Esophagus muscularis mucosa (tissue), 4 donors: ENCODE data around the gene FFAR2. TPM values are rescaled to one million over a fixed set of nuclear protein-coding genes. Genes with fewer than 3 reads are reported as not detected.

Experiments used
- DNase-seq: peaks from one replicate; pipeline ENCODE4 v3.0.0-alpha.2; 2017; ENCODE audit errors: extremely low spot score
- H3K27ac ChIP-seq, 4 donors: fragments of 200-600 bp; sonication (generic); replicated peaks in 1 of 4; 1 replicate in 3 of 4; 2 replicates in 1 of 4; pipeline ENCODE4 v1.5.1; 2016 to 2019; ENCODE audit warnings: mild to moderate bottlenecking in 1 of 4
- H3K27me3 ChIP-seq, 4 donors: fragments of 200-600 bp; sonication (generic); one replicate each; pipeline versions ENCODE4 v1.5.1 to v1.6.0; 2016 to 2019
- H3K36me3 ChIP-seq, 4 donors: fragments of 200-600 bp; sonication (generic); one replicate each; pipeline ENCODE4 v1.5.1; 2016 to 2019
- H3K4me1 ChIP-seq, 4 donors: fragments of 200-600 bp; sonication (generic); one replicate each; pipeline ENCODE4 v1.5.1; 2016 to 2019
- H3K4me3 ChIP-seq, 4 donors: fragments of 200-600 bp; sonication (generic); 1 replicate in 2 of 4; 2 replicates in 2 of 4; pipeline ENCODE4 v1.5.1; 2016 to 2019; ENCODE audit warnings: mild to moderate bottlenecking in 4 of 4, moderate library complexity in 1 of 4
- H3K9me3 ChIP-seq, 4 donors: fragments of 200-600 bp; sonication (generic); 1 replicate in 3 of 4; 2 replicates in 1 of 4; pipeline ENCODE4 v1.5.1; 2016 to 2019
- EP300 ChIP-seq: sonication (generic); formaldehyde crosslinking; IDR thresholded peaks from one replicate; pipeline ENCODE4 v1.6.1; 2017; ENCODE audit warnings: antibody characterized with exemption
- POLR2A ChIP-seq: fragments of 450-650 bp; IDR thresholded peaks from one replicate; pipeline ENCODE4 v1.6.1; 2017; ENCODE audit warnings: antibody characterized with exemption, moderate library complexity, mild to moderate bottlenecking, low read depth
- POLR2AphosphoS5 ChIP-seq, 2 donors: sonication (generic); formaldehyde crosslinking; IDR thresholded peaks; one replicate each; pipeline ENCODE4 v1.6.1; 2017; ENCODE audit warnings: antibody characterized with exemption in 2 of 2
- WGBS: methylation state at CpG from one replicate; pipeline ENCODE4 v1.1.5; 2018; 5-methylcytosine and 5-hydroxymethylcytosine counted together
- intact Hi-C: fragments of 100-400 bp; cut with DNase I; formaldehyde crosslinking; loops from one replicate; pipeline ENCODE4 v1.15.1; 2023
- small RNA-seq, 3 donors: library from RNA; depleted of rRNA; stranded (forward); fragments of <200 nt; gene quantifications; one replicate each; pipeline ENCODE3, GENCODE V24; 2016
- total RNA-seq, 4 donors: library from RNA; depleted of rRNA; stranded (reverse); fragments of >200 nt; gene quantifications; one replicate each; pipeline versions ENCODE4 v1.1.0 to v1.2.1, GENCODE V29; 2016
- TF ChIP-seq, protein P1 (sequence below), 3 experiments: fragments of 200-600 bp in 2 of 3; fragments of 450-650 bp in 1 of 3; sonication (generic) in 2 of 3; IDR thresholded peaks; one replicate each; pipeline ENCODE4 v1.5.1; 2017 to 2019; ENCODE audit warnings: antibody characterized with exemption in 3 of 3, mild to moderate bottlenecking in 2 of 3, moderate library complexity in 1 of 3

Gene FFAR2
- total RNA-seq, 4 donors from 2014 or later: 1.7 TPM; not detected in 3

DNA sequence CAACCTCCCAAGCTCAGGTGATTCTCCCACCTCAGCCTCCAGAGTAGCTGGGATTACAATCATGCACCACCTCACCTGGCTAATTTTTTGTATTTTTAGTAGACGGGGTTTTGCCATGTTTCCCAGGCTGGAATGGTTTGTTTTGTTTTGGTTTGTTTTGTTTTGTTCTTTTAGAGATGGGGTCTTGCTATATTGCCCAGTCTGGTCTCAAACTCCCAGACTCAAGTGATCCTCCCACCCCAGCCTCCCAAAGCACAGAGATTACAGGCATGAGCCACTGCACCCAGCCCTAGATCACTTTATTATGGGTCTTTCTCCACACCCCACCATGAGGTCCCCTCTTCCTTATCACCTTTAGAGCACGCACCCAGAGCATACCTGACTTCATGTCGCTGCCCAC, 50.2 kb downstream of the FFAR2 start:
- Histone ChIP-seq H3K4me3 (no peak overlapping the region), H3K36me3 (no peaks in the 10 kb centered on the region), H3K27me3 (peaks cover 0 to 45% (median 0%) of the 10 kb centered on the region in 4 donors), H3K4me1 (peaks cover 6 to 9% (median 7%) of the 10 kb centered on the region in 4 donors), H3K9me3 (no peaks in the 10 kb centered on the region), H3K27ac (no peak overlapping the region)
- intact Hi-C loops: loop anchor here (5.0 kb wide), 1 partner anchor 226 kb away; no protein-coding TSS in a partner anchor
- TF ChIP-seq, protein P1, sequence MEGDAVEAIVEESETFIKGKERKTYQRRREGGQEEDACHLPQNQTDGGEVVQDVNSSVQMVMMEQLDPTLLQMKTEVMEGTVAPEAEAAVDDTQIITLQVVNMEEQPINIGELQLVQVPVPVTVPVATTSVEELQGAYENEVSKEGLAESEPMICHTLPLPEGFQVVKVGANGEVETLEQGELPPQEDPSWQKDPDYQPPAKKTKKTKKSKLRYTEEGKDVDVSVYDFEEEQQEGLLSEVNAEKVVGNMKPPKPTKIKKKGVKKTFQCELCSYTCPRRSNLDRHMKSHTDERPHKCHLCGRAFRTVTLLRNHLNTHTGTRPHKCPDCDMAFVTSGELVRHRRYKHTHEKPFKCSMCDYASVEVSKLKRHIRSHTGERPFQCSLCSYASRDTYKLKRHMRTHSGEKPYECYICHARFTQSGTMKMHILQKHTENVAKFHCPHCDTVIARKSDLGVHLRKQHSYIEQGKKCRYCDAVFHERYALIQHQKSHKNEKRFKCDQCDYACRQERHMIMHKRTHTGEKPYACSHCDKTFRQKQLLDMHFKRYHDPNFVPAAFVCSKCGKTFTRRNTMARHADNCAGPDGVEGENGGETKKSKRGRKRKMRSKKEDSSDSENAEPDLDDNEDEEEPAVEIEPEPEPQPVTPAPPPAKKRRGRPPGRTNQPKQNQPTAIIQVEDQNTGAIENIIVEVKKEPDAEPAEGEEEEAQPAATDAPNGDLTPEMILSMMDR (IDR thresholded peaks at IDR 0.05): no peak
- no peak for TF ChIP-seq EP300
- TF ChIP-seq POLR2AphosphoS5 (IDR thresholded peaks at IDR 0.05): no peak
- no peak for TF ChIP-seq POLR2A
- no peak for DNase-seq
- WGBS: 92% methylated on average over 3 of the region's 3 CpGs

DNA sequence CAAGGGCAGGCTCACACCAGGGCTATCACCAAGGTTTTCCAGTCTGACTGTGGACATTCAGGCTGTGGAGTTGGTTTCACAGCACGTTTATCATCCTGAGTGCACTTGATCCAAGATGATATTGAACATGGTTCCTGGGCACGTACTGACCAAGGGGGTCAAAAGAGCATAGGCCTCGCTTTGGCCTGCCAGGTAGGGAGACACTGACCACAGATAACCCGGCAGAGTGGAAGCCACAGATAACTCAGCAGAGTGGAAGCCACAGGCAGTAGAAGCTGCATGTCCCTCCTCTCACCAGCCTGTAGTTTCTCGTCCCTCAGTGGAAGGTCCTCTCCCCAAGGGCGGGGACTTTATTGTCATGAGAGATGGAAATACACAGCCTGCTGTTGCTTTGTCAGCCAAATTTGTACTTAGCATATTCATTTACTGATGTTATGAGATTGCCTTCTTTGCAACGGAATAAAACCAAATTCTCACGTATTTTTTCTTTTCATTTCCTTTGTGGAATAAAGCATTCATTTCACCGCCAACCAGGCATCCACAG, 51.0 kb downstream of the FFAR2 start:
- H3K27me3 ChIP-seq: peaks cover 0 to 41% (median 0%) of the 10 kb centered on the region in 4 donors
- TF ChIP-seq, protein P1 (IDR thresholded peaks at IDR 0.05): no peak
- no peak for TF ChIP-seq POLR2A
- no peak for TF ChIP-seq POLR2AphosphoS5 (IDR thresholded peaks at IDR 0.05)
- TF ChIP-seq EP300: no peak
- no peaks in the 10 kb centered on the region for H3K9me3 ChIP-seq
- no peak overlapping the region for H3K27ac ChIP-seq
- H3K4me1 ChIP-seq: peaks cover 6 to 9% (median 7%) of the 10 kb centered on the region in 4 donors
- no peak overlapping the region for H3K4me3 ChIP-seq
- WGBS: 69% methylated on average over 6 of the region's 9 CpGs
- no peaks in the 10 kb centered on the region for H3K36me3 ChIP-seq
- intact Hi-C loops: loop anchor here (5.0 kb wide), 1 partner anchor 227 kb away; no protein-coding TSS in a partner anchor
- no peak for DNase-seq

DNA sequence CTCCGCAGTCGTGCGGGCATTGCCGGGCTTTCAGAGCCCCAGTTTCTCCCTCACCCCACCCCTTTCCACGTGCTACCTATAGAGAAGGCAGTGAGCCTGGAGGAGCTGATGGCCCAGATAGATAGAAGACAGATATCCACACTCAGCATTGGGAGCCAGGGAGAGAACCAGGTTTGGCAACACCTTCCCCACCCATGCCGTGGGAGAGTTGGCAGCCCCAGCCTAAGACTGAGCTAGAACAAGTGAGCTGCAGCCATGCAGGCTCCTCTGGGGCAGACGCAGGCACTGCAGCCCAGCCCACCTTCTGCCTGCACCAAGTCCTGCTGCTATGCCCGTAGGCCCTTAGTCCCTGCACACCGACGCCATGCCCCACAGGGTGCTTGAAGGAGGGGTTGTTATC, 52.6 kb downstream of the FFAR2 start:
- no peak overlapping the region for H3K27ac ChIP-seq
- TF ChIP-seq, protein P1 (IDR thresholded peaks at IDR 0.05): no peak
- no peak for TF ChIP-seq POLR2AphosphoS5 (IDR thresholded peaks at IDR 0.05)
- no peak for TF ChIP-seq POLR2A
- no peak for TF ChIP-seq EP300
- DNase-seq: no peak
- peaks cover 0 to 38% (median 0%) of the 10 kb centered on the region in 4 donors for H3K27me3 ChIP-seq
- no peak overlapping the region for H3K4me3 ChIP-seq
- H3K9me3 ChIP-seq: no peaks in the 10 kb centered on the region
- intact Hi-C loops: no loop called here
- peaks cover 0 to 2% (median under 1%) of the 10 kb centered on the region in 4 donors for H3K4me1 ChIP-seq
- WGBS: 87% methylated on average over 8 of the region's 10 CpGs
- H3K36me3 ChIP-seq: no peaks in the 10 kb centered on the region

Small RNA genes lying within 50 kb of the gene (small RNA-seq; reads per million reads assigned to genes)
- gene RN7SL491P: 0 reads per million in 3 donors

Other genes starting within 250 kb of the FFAR2 start
- not detected for gene FAM187B, start 219.5 kb upstream of the FFAR2 start, total RNA-seq
- gene LSR, start 199.3 kb upstream of the FFAR2 start, total RNA-seq: 10 to 100 TPM in 2 of 4 donors, 1 to 10 TPM in 2; 5.1 to 19.2 (median 10.8) TPM
- gene USF2, start 179.3 kb upstream of the FFAR2 start, total RNA-seq: 100 to 1,000 TPM; 111 to 122 (median 116) TPM
- not detected for gene HAMP, start 165.7 kb upstream of the FFAR2 start, total RNA-seq
- gene MAG, start 156.1 kb upstream of the FFAR2 start, total RNA-seq: 1 to 10 TPM in 2 of 4 donors, under 1 TPM in 1, not detected in 1; 0.65 to 2.4 (median 1.2) TPM
- 10 to 100 TPM in 1 of 4 donors, 1 to 10 TPM in 3; 2.3 to 12.5 (median 3.7) TPM for gene CD22, start 119.1 kb upstream of the FFAR2 start, total RNA-seq
- not detected for gene FFAR1, start 100.4 kb upstream of the FFAR2 start, total RNA-seq
- gene FFAR3, start 89.8 kb upstream of the FFAR2 start, total RNA-seq: 1 to 10 TPM in 1 of 4 donors, under 1 TPM in 1, not detected in 2; 0.17 to 2.3 TPM
- under 1 TPM in 1 of 4 donors, not detected in 3; 0.17 TPM for gene GPR42, start 77.2 kb upstream of the FFAR2 start, total RNA-seq
- gene KRTDAP, start 42.2 kb downstream of the FFAR2 start, total RNA-seq: not detected
- 1 to 10 TPM; 1.7 to 5.5 (median 3.8) TPM for gene DMKN, start 65.4 kb downstream of the FFAR2 start, total RNA-seq
- gene SBSN, start 80.1 kb downstream of the FFAR2 start, total RNA-seq: not detected
- not detected for gene GAPDHS, start 85.2 kb downstream of the FFAR2 start, total RNA-seq
- gene TMEM147, start 97.4 kb downstream of the FFAR2 start, total RNA-seq: 100 to 1,000 TPM in 2 of 4 donors, 10 to 100 TPM in 2; 47.3 to 109 (median 91.6) TPM
- not detected for gene ATP4A, start 115.4 kb downstream of the FFAR2 start, total RNA-seq
- gene PMIS2, start 137.9 kb downstream of the FFAR2 start, total RNA-seq: not detected
- 1 to 10 TPM; 3.7 to 4.7 (median 4.3) TPM for gene HAUS5, start 164.5 kb downstream of the FFAR2 start, total RNA-seq
- gene RBM42, start 180.8 kb downstream of the FFAR2 start, total RNA-seq: 100 to 1,000 TPM in 2 of 4 donors, 10 to 100 TPM in 2; 63.1 to 112 (median 95.2) TPM
- gene ETV2, start 193.5 kb downstream of the FFAR2 start, total RNA-seq: 1 to 10 TPM in 1 of 4 donors, not detected in 3; 3.4 TPM
- gene COX6B1, start 200.1 kb downstream of the FFAR2 start, total RNA-seq: 100 to 1,000 TPM; 205 to 508 (median 313) TPM
- gene UPK1A, start 218.3 kb downstream of the FFAR2 start, total RNA-seq: not detected